HepG2 (cell line): ENCODE measurements around the gene SLC8A2. TPM values are rescaled to one million over a fixed set of nuclear protein-coding genes. Genes with fewer than 3 reads are reported as not detected.

ENCODE experiments used
- ATAC-seq: fragments of 200-7000 bp; cut with Tn5 transposase; 3 replicates; pipeline ENCODE4 v1.9.1; 2020; ENCODE audit warnings: mild to moderate bottlenecking, moderate library complexity
- BruUV-seq: library from RNA; stranded (reverse); fragments of 400-500 nt; replicated peaks from 2 replicates; lab custom pipeline; 2021; lab: Mats Ljungman, UMichigan
- CTCF ChIA-PET: fragments of 300-600 bp; formaldehyde crosslinking; extraction: SDS; loops from one replicate; lab custom pipeline; 2021; ENCODE audit warnings: low total read pairs, inconsistent platforms, low intra/inter-chr PET ratio; lab: Yijun Ruan, JAX
- POLR2A ChIA-PET: fragments of 350-600 bp; sonication (Branson Sonifier 250); formaldehyde crosslinking; loops from one replicate; lab custom pipeline; 2020; ENCODE audit warnings: antibody characterized with exemption, inconsistent platforms; lab: Yijun Ruan, JAX
- DNase-seq: peaks from one replicate; pipeline ENCODE4 v3.0.0-alpha.2; 2015; ENCODE audit warnings: low spot score
- FAIRE-seq: peaks from 3 replicates; lab custom pipeline; 2011; peaks lifted over from hg19 to GRCh38; lab: Jason Lieb, UNC
- H2AFZ ChIP-seq: one replicate; pipeline ENCODE4 v1.6.1; 2011; ENCODE audit warnings: low read length, inconsistent platforms
- H3K27ac ChIP-seq: fragments of 300-600 bp; 3 replicates; pipeline ENCODE4 v1.8.0; 2011; ENCODE audit warnings: mixed run types, mild to moderate bottlenecking, mixed read lengths, low read length, inconsistent platforms; ENCODE audit not compliant: insufficient read depth; ENCODE audit errors: extremely low read length
- H3K27me3 ChIP-seq, 2 experiments: fragments of 200-600 bp in 1 of 2; 2 replicates in 1 of 2; 3 replicates in 1 of 2; pipeline versions ENCODE4 v1.6.0 to v1.8.0; 2011; ENCODE audit warnings: low read length in 2 of 2, mild to moderate bottlenecking in 2 of 2, moderate library complexity in 2 of 2, inconsistent platforms in 1 of 2; ENCODE audit not compliant: insufficient read depth in 2 of 2, control insufficient read depth in 1 of 2
- H3K36me3 ChIP-seq, 2 experiments: fragments of 200-600 bp in 1 of 2; replicated peaks in 1 of 2; 2 replicates in 1 of 2; 3 replicates in 1 of 2; pipeline versions ENCODE4 v1.5.1 to v1.8.0; 2011; ENCODE audit warnings: low read length in 2 of 2, inconsistent platforms in 1 of 2; ENCODE audit not compliant: insufficient read depth in 2 of 2, control insufficient read depth in 1 of 2
- H3K4me1 ChIP-seq: 2 replicates; pipeline ENCODE4 v1.5.1; 2012; ENCODE audit warnings: low read length, inconsistent platforms; ENCODE audit not compliant: insufficient read depth
- H3K4me2 ChIP-seq: 2 replicates; pipeline ENCODE4 v1.6.0; 2011; ENCODE audit warnings: low read depth, low read length, inconsistent platforms
- H3K4me3 ChIP-seq, 3 experiments: fragments of 200-600 bp in 1 of 3; sonication (generic), shearing (Covaris generic) in 1 of 3; replicated peaks in 1 of 3; 2 replicates each; pipeline ENCODE4 v1.5.1; 2011 to 2016; ENCODE audit warnings: low read length in 3 of 3, inconsistent platforms in 2 of 3, low read depth in 2 of 3, mild to moderate bottlenecking in 2 of 3, control low read depth in 1 of 3, mixed read lengths in 1 of 3; ENCODE audit not compliant: insufficient read depth in 1 of 3
- H3K79me2 ChIP-seq: one replicate; pipeline ENCODE4 v1.6.1; 2011; ENCODE audit warnings: low read length, inconsistent platforms; ENCODE audit not compliant: insufficient read depth
- H3K9ac ChIP-seq: 2 replicates; pipeline ENCODE4 v1.6.0; 2011; ENCODE audit warnings: mild to moderate bottlenecking, low read depth, low read length, inconsistent platforms; ENCODE audit not compliant: insufficient read depth
- H3K9me3 ChIP-seq: 2 replicates; pipeline ENCODE4 v1.5.1; 2012; ENCODE audit warnings: mild to moderate bottlenecking, low read length
- H4K20me1 ChIP-seq: 2 replicates; pipeline ENCODE4 v1.6.0; 2011; ENCODE audit warnings: inconsistent platforms, mild to moderate bottlenecking, low read length, moderate library complexity; ENCODE audit not compliant: insufficient read depth
- ADNP ChIP-seq: sonication (generic); formaldehyde crosslinking; IDR thresholded peaks from 2 replicates; pipeline ENCODE4 v1.4.0; 2020; ENCODE audit warnings: missing genetic modification reagents
- ATRX ChIP-seq: sonication (generic); formaldehyde crosslinking; IDR thresholded peaks from 2 replicates; pipeline ENCODE4 v1.4.0; 2020; ENCODE audit warnings: missing genetic modification reagents, borderline replicate concordance
- ELF3 ChIP-seq: IDR thresholded peaks from 2 replicates; pipeline ENCODE4 v1.6.1; 2016; ENCODE audit warnings: missing genetic modification reagents, missing compliant biosample characterization
- GABPB1 ChIP-seq: IDR thresholded peaks from 2 replicates; pipeline ENCODE4 v1.6.1; 2016; ENCODE audit warnings: mild to moderate bottlenecking, missing genetic modification reagents, moderate library complexity, missing compliant biosample characterization
- MYPOP ChIP-seq: sonication (generic); formaldehyde crosslinking; IDR thresholded peaks from 2 replicates; pipeline ENCODE4 v1.8.1; 2023; ENCODE audit warnings: mild to moderate bottlenecking, moderate library complexity, missing genetic modification reagents
- RNF219 ChIP-seq: sonication (generic); formaldehyde crosslinking; IDR thresholded peaks from 2 replicates; pipeline ENCODE4 v1.5.0; 2020; ENCODE audit warnings: mild to moderate bottlenecking, missing genetic modification reagents
- SAP130 ChIP-seq: IDR thresholded peaks from 2 replicates; pipeline ENCODE4 v1.6.1; 2016; ENCODE audit warnings: low read depth
- ZNF263 ChIP-seq: sonication (generic); formaldehyde crosslinking; IDR thresholded peaks from 2 replicates; pipeline ENCODE4 v1.4.0; 2020; ENCODE audit warnings: missing genetic modification reagents
- ZNF501 ChIP-seq: sonication (generic); formaldehyde crosslinking; IDR thresholded peaks from 2 replicates; pipeline ENCODE4 v1.5.1; 2020; ENCODE audit warnings: mild to moderate bottlenecking, moderate library complexity, missing genetic modification reagents
- ZNF687 ChIP-seq: sonication (generic); formaldehyde crosslinking; IDR thresholded peaks from 2 replicates; pipeline ENCODE4 v1.5.1; 2020; ENCODE audit warnings: mild to moderate bottlenecking, missing genetic modification reagents, moderate library complexity
- ZNF749 ChIP-seq: sonication (generic); formaldehyde crosslinking; IDR thresholded peaks from 2 replicates; pipeline ENCODE4 v1.8.0; 2022; ENCODE audit warnings: mild to moderate bottlenecking, missing genetic modification reagents, moderate library complexity, borderline replicate concordance
- ZNF768 ChIP-seq: sonication (generic); formaldehyde crosslinking; IDR thresholded peaks from 2 replicates; pipeline ENCODE4 v1.4.0; 2020; ENCODE audit warnings: missing genetic modification reagents
- ZSCAN30 ChIP-seq: sonication (generic); formaldehyde crosslinking; IDR thresholded peaks from 2 replicates; pipeline ENCODE4 v1.5.0; 2020; ENCODE audit warnings: mild to moderate bottlenecking, missing genetic modification reagents
- WGBS: methylation state at CpG from one replicate; pipeline ENCODE4 v1.1.6; 2017; ENCODE audit warnings: low lambda C conversion rate; 5-methylcytosine and 5-hydroxymethylcytosine counted together
- in situ Hi-C: cut with HindIII; loops from 2 replicates; pipeline ENCODE4 v1.10.0; 2017; ENCODE audit warnings: low pct_unique_long_range_greater_than_20kb; ENCODE audit not compliant: extremely low pct_ligation_motif_present
- intact Hi-C: fragments of 100-400 bp; cut with micrococcal nuclease; formaldehyde crosslinking; loops from one replicate; pipeline ENCODE4 v1.10.0; 2022; ENCODE audit not compliant: unreplicated experiment
- polyA plus RNA-seq, 8 experiments: library from polyadenylated mRNA; depleted of rRNA in 3 of 8; stranded (reverse) in 7 of 8; unstranded in 1 of 8; fragments of >200 nt; fragmentation: Illumina TruSeq in 4 of 8; extraction: Trizol in 4 of 8; gene quantifications; 2 replicates each; pipeline versions ENCODE4 v1.2.1 to v1.2.3, GENCODE V29; 2011 to 2016; ENCODE audit warnings: low read depth in 4 of 8, missing spikeins in 1 of 8, mixed read lengths in 1 of 8; ENCODE audit not compliant: insufficient read depth in 1 of 8
- total RNA-seq, 5 experiments: library from RNA; depleted of rRNA; stranded (reverse); fragments of >200 nt; fragmentation: Illumina TruSeq; extraction: Trizol; gene quantifications; 2 replicates each; pipeline ENCODE4 v1.2.3, GENCODE V29; 2016; ENCODE audit warnings: low read depth in 1 of 5
- TF ChIP-seq, protein P1 (sequence below): IDR thresholded peaks from 2 replicates; pipeline ENCODE4 v1.6.1; 2016; ENCODE audit warnings: low read depth, borderline replicate concordance
- TF ChIP-seq, protein P2 (sequence below): sonication (generic); formaldehyde crosslinking; IDR thresholded peaks from 2 replicates; pipeline ENCODE4 v1.4.0; 2020; ENCODE audit warnings: missing genetic modification reagents

The SLC8A2 gene
- total and polyA plus RNA-seq, 2 of the 13 experiments (the other 11 are each of a cell fraction or from before 2014, with no cell fraction given): 0.02 TPM; not detected in 1

- Histone ChIP-seq H3K27ac (no peak overlapping the region), H3K36me3 (no peaks in the 10 kb centered on the region), H3K4me3 (peak overlapping the region in 1 of 3 experiments; percentile 38; a peak in 1 of 6 replicates), H3K4me1 (peaks cover 18% of the 10 kb centered on the region; the same call in 1 of the 2 replicates), H3K9me3 (no peaks in the 10 kb centered on the region), H3K79me2 (no peaks in the 10 kb centered on the region), H3K27me3 (peaks cover 0 to 32% of the 10 kb centered on the region in 2 experiments), H2AFZ (no peak overlapping the region), H4K20me1 (no peaks in the 10 kb centered on the region), H3K9ac (no peak overlapping the region), H3K4me2 (peak overlapping the region; percentile 63)
- ChIA-PET POLR2A (interaction anchor here (0.9 kb wide), 1 partner anchor 9 kb away, joined by 4 read pairs; no protein-coding TSS in a partner anchor), CTCF (no interaction called here)
- no peak for FAIRE-seq
- in situ Hi-C loops (no loop called here), intact Hi-C loops (no loop called here)
- 5% methylated on average over 19 of the region's 22 CpGs for WGBS
- DNase-seq: no peak
- ATAC-seq: peak; percentile 33; the same call in 2 of the 3 replicates
- BruUV-seq: no TSS peak
- TF ChIP-seq ZSCAN30: no peak
- no peak for TF ChIP-seq ZNF749 (CRISPR knock-in tag)
- TF ChIP-seq ZNF263: peak; percentile 75; the same call in 1 of the 2 replicates
- TF ChIP-seq, protein P1, sequence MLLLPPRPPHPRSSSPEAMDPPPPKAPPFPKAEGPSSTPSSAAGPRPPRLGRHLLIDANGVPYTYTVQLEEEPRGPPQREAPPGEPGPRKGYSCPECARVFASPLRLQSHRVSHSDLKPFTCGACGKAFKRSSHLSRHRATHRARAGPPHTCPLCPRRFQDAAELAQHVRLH (CRISPR knock-in tag): no peak
- no peak for TF ChIP-seq ADNP (CRISPR knock-in tag)
- peak; percentile 34 for TF ChIP-seq ZNF687 (CRISPR knock-in tag)
- peak; percentile 31; the same call in 1 of the 2 replicates for TF ChIP-seq ELF3 (CRISPR knock-in tag)
- TF ChIP-seq MYPOP: no peak
- TF ChIP-seq GABPB1 (CRISPR knock-in tag): peak; percentile 53
- 0 out of 2 replicates have a peak, but pooled peaks have one; percentile 14 for TF ChIP-seq SAP130 (CRISPR knock-in tag)
- no peak for TF ChIP-seq ZNF768 (CRISPR knock-in tag)
- TF ChIP-seq ATRX (CRISPR knock-in tag): no peak
- no peak for TF ChIP-seq RNF219 (CRISPR knock-in tag)
- TF ChIP-seq, protein P2, sequence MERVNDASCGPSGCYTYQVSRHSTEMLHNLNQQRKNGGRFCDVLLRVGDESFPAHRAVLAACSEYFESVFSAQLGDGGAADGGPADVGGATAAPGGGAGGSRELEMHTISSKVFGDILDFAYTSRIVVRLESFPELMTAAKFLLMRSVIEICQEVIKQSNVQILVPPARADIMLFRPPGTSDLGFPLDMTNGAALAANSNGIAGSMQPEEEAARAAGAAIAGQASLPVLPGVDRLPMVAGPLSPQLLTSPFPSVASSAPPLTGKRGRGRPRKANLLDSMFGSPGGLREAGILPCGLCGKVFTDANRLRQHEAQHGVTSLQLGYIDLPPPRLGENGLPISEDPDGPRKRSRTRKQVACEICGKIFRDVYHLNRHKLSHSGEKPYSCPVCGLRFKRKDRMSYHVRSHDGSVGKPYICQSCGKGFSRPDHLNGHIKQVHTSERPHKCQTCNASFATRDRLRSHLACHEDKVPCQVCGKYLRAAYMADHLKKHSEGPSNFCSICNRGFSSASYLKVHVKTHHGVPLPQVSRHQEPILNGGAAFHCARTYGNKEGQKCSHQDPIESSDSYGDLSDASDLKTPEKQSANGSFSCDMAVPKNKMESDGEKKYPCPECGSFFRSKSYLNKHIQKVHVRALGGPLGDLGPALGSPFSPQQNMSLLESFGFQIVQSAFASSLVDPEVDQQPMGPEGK (CRISPR knock-in tag): 0 out of 2 replicates have a peak, but pooled peaks have one; percentile 14
- no peak for TF ChIP-seq ZNF501 (CRISPR knock-in tag)
These were observed 25.7 kb downstream of the SLC8A2 start for GRCh38 chr19:47445937-47446402.
